NCI-H345 (cell line): ENCODE measurements around the gene ERMARD.

ENCODE experiments used
- DNase-seq: peaks from one replicate; lab custom pipeline; 2025; lab: John Stamatoyannopoulos, UW

The ERMARD gene

GRCh38 chr6:169751242-169752073, at the start of gene ERMARD, which contains the start of gene DYNLT2:
ERMARD (plus strand) TSS chr6:169751622; CDS start chr6:169751658, 36 bp downstream.
DYNLT2 (minus strand) TSS chr6:169751572; CDS start chr6:169751458, 114 bp downstream.
- peak; percentile 95 for DNase-seq

- DNase-seq: peak; percentile 98
Measured at GRCh38 chr6:169701954-169702839, 49.2 kb upstream of the ERMARD start, which contains the start of the genes C6orf120 and WDR27. C6orf120 (plus strand) TSS chr6:169702126; CDS start chr6:169702460, 334 bp downstream. WDR27 (minus strand) TSS chr6:169702029; CDS start chr6:169689005, 13,024 bp downstream.

GRCh38 chr6:169702840-169703246, 48.6 kb upstream of the ERMARD start:
- DNase-seq: no peak

GRCh38 chr6:169707772-169708171, 43.6 kb upstream of the ERMARD start:
- no peak for DNase-seq

- DNase-seq: no peak
Measured at GRCh38 chr6:169709293-169709692, 42.1 kb upstream of the ERMARD start.

- no peak for DNase-seq
Measured at GRCh38 chr6:169710009-169710408, 41.4 kb upstream of the ERMARD start.

GRCh38 chr6:169714178-169714577, 37.2 kb upstream of the ERMARD start:
- no peak for DNase-seq

GRCh38 chr6:169714595-169714994, 36.8 kb upstream of the ERMARD start:
- DNase-seq: no peak

- no peak for DNase-seq
Measured at GRCh38 chr6:169719117-169719516, 32.3 kb upstream of the ERMARD start.

- no peak for DNase-seq
Measured at GRCh38 chr6:169720207-169720855, 31.1 kb upstream of the ERMARD start.

- peak; percentile 32 for DNase-seq
Measured at GRCh38 chr6:169722362-169723199, 28.8 kb upstream of the ERMARD start.

GRCh38 chr6:169723200-169723909, 28.1 kb upstream of the ERMARD start:
- peak; percentile 39 for DNase-seq

GRCh38 chr6:169723991-169724493, 27.4 kb upstream of the ERMARD start:
- DNase-seq: peak; percentile 57

- DNase-seq: peak; percentile 81
Measured at GRCh38 chr6:169724494-169725124, 26.8 kb upstream of the ERMARD start, which contains the start of gene PHF10. PHF10 (minus strand) TSS chr6:169724500; CDS start chr6:169723931, 569 bp downstream.

GRCh38 chr6:169725125-169726048, 26.0 kb upstream of the ERMARD start:
- DNase-seq: peak; percentile 31

GRCh38 chr6:169726049-169726400, 25.4 kb upstream of the ERMARD start:
- no peak for DNase-seq

- no peak for DNase-seq
Measured at GRCh38 chr6:169726963-169727362, 24.5 kb upstream of the ERMARD start.

- no peak for DNase-seq
Measured at GRCh38 chr6:169729961-169730360, 21.5 kb upstream of the ERMARD start.
